Common myeloid progenitor, CD34-positive (primary cell): ENCODE measurements around the gene TSC22D3.
A peak's percentile ranks its signal among the peaks of the same experiment; 100 is the strongest.

Experiments used
- CTCF ChIA-PET: fragments of 350-600 bp; sonication (Branson Sonifier 250); formaldehyde crosslinking; loops from one replicate; lab custom pipeline; 2021; ENCODE audit warnings: antibody characterized with exemption; lab: Charles Lee
- POLR2A ChIA-PET: fragments of 350-600 bp; sonication (Branson Sonifier 250); formaldehyde crosslinking; loops from one replicate; lab custom pipeline; 2021; ENCODE audit warnings: antibody characterized with exemption; lab: Charles Lee
- DNase-seq, 3 donors: peaks; one replicate each; pipeline versions ENCODE4 v3.0.0 to v3.0.0-alpha.2; 2013
- H3K27ac ChIP-seq, 2 experiments: 1 replicate in 1 of 2; 2 replicates in 1 of 2; pipeline ENCODE4 v1.7.0; 2013; ENCODE audit warnings: inconsistent platforms in 2 of 2, low read length in 2 of 2, mild to moderate bottlenecking in 2 of 2, low read depth in 1 of 2, moderate library complexity in 1 of 2; ENCODE audit not compliant: severe bottlenecking in 2 of 2, insufficient read depth in 1 of 2, poor library complexity in 1 of 2
- H3K27me3 ChIP-seq, 5 experiments: replicated peaks in 2 of 5; 1 replicate in 3 of 5; 2 replicates in 2 of 5; pipeline versions ENCODE4 v1.6.1 to v1.7.0; 2013; ENCODE audit warnings: low read length in 4 of 5, mild to moderate bottlenecking in 2 of 5, moderate library complexity in 2 of 5, inconsistent platforms in 1 of 5; ENCODE audit not compliant: insufficient read depth in 5 of 5, control insufficient read depth in 4 of 5
- H3K36me3 ChIP-seq, 4 experiments: 1 replicate in 2 of 4; 2 replicates in 2 of 4; pipeline versions ENCODE4 v1.6.1 to v1.7.0; 2013; ENCODE audit warnings: low read length in 3 of 4, control low read depth in 1 of 4, mild to moderate bottlenecking in 1 of 4; ENCODE audit not compliant: control insufficient read depth in 4 of 4, insufficient read depth in 4 of 4
- H3K4me1 ChIP-seq, 4 experiments: 1 replicate in 3 of 4; 2 replicates in 1 of 4; pipeline versions ENCODE4 v1.6.1 to v1.7.1; 2013; ENCODE audit warnings: low read length in 3 of 4, mild to moderate bottlenecking in 3 of 4, control low read depth in 1 of 4, inconsistent platforms in 1 of 4, moderate library complexity in 1 of 4; ENCODE audit not compliant: control insufficient read depth in 4 of 4, insufficient read depth in 4 of 4; ENCODE audit errors: control extremely low read depth in 1 of 4
- H3K4me3 ChIP-seq, 7 experiments: 1 replicate in 4 of 7; 2 replicates in 3 of 7; pipeline versions ENCODE4 v1.5.1 to v1.7.0; 2013; ENCODE audit warnings: mild to moderate bottlenecking in 7 of 7, low read length in 6 of 7, moderate library complexity in 6 of 7, inconsistent platforms in 2 of 7, low read depth in 2 of 7, control low read depth in 1 of 7; ENCODE audit not compliant: insufficient read depth in 4 of 7, control insufficient read depth in 1 of 7; ENCODE audit errors: extremely low read depth in 1 of 7
- H3K9me3 ChIP-seq, 5 experiments: 1 replicate in 4 of 5; 2 replicates in 1 of 5; pipeline versions ENCODE4 v1.6.1 to v1.7.1; 2013; ENCODE audit warnings: low read length in 4 of 5, mild to moderate bottlenecking in 2 of 5, inconsistent platforms in 1 of 5, low read depth in 1 of 5, moderate library complexity in 1 of 5; ENCODE audit not compliant: control insufficient read depth in 4 of 5, insufficient read depth in 2 of 5; ENCODE audit errors: control extremely low read depth in 1 of 5
- WGBS: methylation state at CpG from one replicate; pipeline ENCODE4 v1.1.5; 2013; ENCODE audit not compliant: insufficient coverage; 5-methylcytosine and 5-hydroxymethylcytosine counted together

Gene TSC22D3

DNA sequence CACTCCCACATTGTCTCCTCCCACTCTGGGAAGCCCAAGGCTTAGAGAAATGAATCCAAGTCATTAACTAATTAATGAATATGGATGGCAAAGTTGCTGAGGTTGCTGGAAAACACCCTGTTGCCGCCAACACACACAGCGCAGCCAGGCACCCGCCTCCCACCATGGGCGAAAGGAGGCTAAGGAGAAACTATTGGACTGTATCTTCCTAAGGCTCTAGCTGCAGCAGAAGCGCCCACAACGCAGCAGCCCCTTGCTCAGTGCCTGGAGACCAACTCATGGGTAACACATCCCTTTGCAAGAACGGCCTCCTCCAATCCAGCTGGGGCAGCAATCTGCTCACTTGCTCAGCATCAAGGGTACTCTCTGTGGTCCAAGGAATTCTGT is 34.2 kb downstream of the TSC22D3 start:
- 28% methylated on average over 7 of the region's 7 CpGs for WGBS
- ChIA-PET CTCF (interaction anchor here (1.0 to 2.4 kb wide), 5 partner anchors 19 to 83 kb away, joined by 3 to 6 read pairs (median 6); partner anchors contain the start of gene NCBP2L), POLR2A (interaction anchor here (0.7 to 1.0 kb wide), 3 partner anchors 26 to 95 kb away, joined by 3 read pairs; no protein-coding TSS in a partner anchor)
- DNase-seq = no peak
- peaks cover 0 to 26% (median 23%) of the 10 kb centered on the region in 4 experiments for H3K4me1 ChIP-seq
- H3K4me3 ChIP-seq = peak overlapping the region in 2 of 7 experiments; percentile 16 to 19
- H3K9me3 ChIP-seq = no peaks in the 10 kb centered on the region
- peak overlapping the region in 1 of 2 experiments; percentile 74 for H3K27ac ChIP-seq
- H3K36me3 ChIP-seq = no peaks in the 10 kb centered on the region
- no peaks in the 10 kb centered on the region for H3K27me3 ChIP-seq

GRCh38 chrX:107739541-107739940 is 36.0 kb downstream of the TSC22D3 start:
- WGBS = 96% methylated on average over 2 of the region's 3 CpGs
- ChIA-PET POLR2A (no interaction called here), CTCF (interaction anchor here (1.0 to 2.4 kb wide), 4 partner anchors 8 to 27 kb away, joined by 3 to 6 read pairs (median 4); no protein-coding TSS in a partner anchor)
- H3K27ac ChIP-seq = no peak overlapping the region
- H3K4me1 ChIP-seq = peaks cover 0 to 26% (median 23%) of the 10 kb centered on the region in 4 experiments
- no peaks in the 10 kb centered on the region for H3K36me3 ChIP-seq
- no peak overlapping the region for H3K4me3 ChIP-seq
- no peaks in the 10 kb centered on the region for H3K9me3 ChIP-seq
- no peak for DNase-seq
- H3K27me3 ChIP-seq = no peaks in the 10 kb centered on the region

DNA sequence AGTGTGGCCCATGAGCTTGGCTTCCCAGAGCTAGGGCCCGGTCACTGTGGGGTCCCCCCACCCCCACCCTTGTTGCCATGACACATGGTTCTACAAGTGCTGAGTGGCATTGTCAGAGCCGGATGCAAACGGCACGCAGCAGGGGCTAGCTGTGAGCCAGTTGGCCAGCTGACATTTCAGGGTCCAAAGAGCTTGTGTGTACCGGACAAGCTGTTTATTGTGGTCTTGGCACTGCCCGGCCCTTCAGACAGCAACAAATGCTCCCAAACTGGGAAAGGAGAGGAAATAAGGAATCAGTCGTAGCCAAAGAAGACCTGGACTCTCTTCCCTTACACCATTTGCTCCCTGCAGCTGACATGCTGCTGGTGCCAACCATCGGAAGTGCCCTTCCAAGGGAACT is 36.8 kb downstream of the TSC22D3 start:
- no peak for DNase-seq
- Histone ChIP-seq H3K36me3 (no peaks in the 10 kb centered on the region), H3K4me3 (no peak overlapping the region), H3K4me1 (peaks cover 0 to 26% (median 23%) of the 10 kb centered on the region in 4 experiments), H3K9me3 (no peaks in the 10 kb centered on the region), H3K27me3 (no peaks in the 10 kb centered on the region), H3K27ac (no peak overlapping the region)
- WGBS = 93% methylated on average over 8 of the region's 8 CpGs
- ChIA-PET POLR2A (no interaction called here), CTCF (interaction anchor here (1.0 to 1.3 kb wide), 3 partner anchors 12 to 26 kb away, joined by 3 to 4 read pairs (median 3); no protein-coding TSS in a partner anchor)

DNA sequence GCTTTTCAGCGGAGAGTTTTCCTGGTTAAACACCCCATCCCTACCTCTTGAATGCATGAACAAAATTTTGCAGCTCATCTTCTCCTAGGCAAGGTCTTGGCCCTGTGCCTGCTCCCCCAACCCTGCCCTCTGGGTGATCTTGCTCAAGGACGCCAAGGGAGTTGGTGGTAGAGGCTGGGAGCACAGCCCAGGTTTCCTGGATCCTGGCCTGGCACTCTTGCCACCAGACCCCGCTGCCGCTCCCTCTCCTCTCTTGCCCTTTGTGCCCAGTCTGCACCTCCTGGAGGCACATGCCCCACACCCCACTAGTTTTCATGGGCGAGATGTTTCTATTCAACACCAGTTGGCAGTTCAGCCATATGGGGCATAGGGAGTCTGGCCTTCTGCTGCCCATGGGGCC is 37.3 kb downstream of the TSC22D3 start:
- H3K27ac ChIP-seq = no peak overlapping the region
- H3K9me3 ChIP-seq = no peaks in the 10 kb centered on the region
- DNase-seq = no peak
- ChIA-PET CTCF (interaction anchor here (1.0 to 1.5 kb wide), 4 partner anchors 12 to 39 kb away, joined by 3 to 4 read pairs (median 4); partner anchors contain the start of gene NCBP2L), POLR2A (no interaction called here)
- H3K27me3 ChIP-seq = no peaks in the 10 kb centered on the region
- 61% methylated on average over 3 of the region's 5 CpGs for WGBS
- H3K36me3 ChIP-seq = no peaks in the 10 kb centered on the region
- H3K4me3 ChIP-seq = no peak overlapping the region
- peaks cover 0 to 26% (median 22%) of the 10 kb centered on the region in 4 experiments for H3K4me1 ChIP-seq

- ChIA-PET POLR2A (no interaction called here), CTCF (interaction anchor here (1.2 to 1.8 kb wide), 5 partner anchors 10 to 40 kb away, joined by 3 to 6 read pairs (median 4); partner anchors contain the start of genes NCBP2L and TSC22D3)
- no peaks in the 10 kb centered on the region for H3K9me3 ChIP-seq
- no peak for DNase-seq
- H3K27ac ChIP-seq = no peak overlapping the region
- H3K4me1 ChIP-seq = peaks cover 0 to 20% (median 14%) of the 10 kb centered on the region in 4 experiments
- WGBS = 69% methylated on average over 7 of the region's 8 CpGs
- H3K4me3 ChIP-seq = no peak overlapping the region
- no peaks in the 10 kb centered on the region for H3K27me3 ChIP-seq
- H3K36me3 ChIP-seq = no peaks in the 10 kb centered on the region
Observed at GRCh38 chrX:107736781-107737531, 38.6 kb downstream of the TSC22D3 start.

DNA sequence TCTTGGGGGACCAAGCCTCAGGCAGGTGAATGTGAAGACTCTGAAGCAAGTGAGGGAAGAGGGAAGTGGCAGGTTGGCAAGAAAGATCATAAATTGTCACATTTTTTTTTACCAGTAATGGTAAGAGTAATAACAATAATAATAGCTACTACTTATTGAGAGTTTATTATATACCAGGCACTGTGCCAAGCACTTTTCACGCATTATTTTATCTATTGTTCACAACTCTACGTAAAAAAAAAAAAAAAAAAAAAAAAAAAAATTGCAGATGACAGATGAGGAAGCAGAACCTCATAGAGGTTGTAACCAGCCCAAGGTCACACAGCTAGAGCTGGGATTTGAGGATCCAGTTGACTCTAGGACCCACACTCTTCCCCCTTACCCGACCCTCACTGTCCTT is 40.9 kb downstream of the TSC22D3 start:
- no peak for DNase-seq
- CTCF ChIA-PET = no interaction called here
- H3K9me3 ChIP-seq = no peaks in the 10 kb centered on the region
- H3K27ac ChIP-seq = no peak overlapping the region
- H3K4me3 ChIP-seq = no peak overlapping the region
- POLR2A ChIA-PET = no interaction called here
- peaks cover 0 to 11% (median 7%) of the 10 kb centered on the region in 4 experiments for H3K4me1 ChIP-seq
- H3K36me3 ChIP-seq = no peaks in the 10 kb centered on the region
- H3K27me3 ChIP-seq = peaks cover 0 to 4% (median 0%) of the 10 kb centered on the region in 5 experiments
- no CpG with 5 or more reads among the region's 3 CpGs for WGBS

DNA sequence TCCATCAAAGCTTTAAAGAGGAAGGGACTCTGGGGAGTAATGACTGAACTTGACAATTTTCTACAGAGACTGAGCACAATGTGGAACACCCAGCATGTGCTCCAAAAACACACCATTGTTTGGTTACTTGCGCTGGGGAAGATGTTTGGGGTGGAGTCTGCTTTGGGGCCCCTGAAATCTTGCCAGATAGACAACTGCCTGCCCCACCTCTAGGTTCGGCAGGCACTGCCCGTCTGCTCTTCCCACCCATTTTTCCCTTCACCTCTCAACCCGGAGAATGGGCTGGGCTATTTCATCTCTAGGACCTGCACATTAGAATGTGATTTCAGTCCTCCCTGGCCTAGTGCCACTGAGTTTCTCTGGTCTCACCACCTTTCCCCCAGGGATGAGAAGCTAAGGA is 41.9 kb downstream of the TSC22D3 start:
- no peak overlapping the region for H3K27ac ChIP-seq
- no peak for DNase-seq
- no peaks in the 10 kb centered on the region for H3K36me3 ChIP-seq
- WGBS = 92% methylated on average over 4 of the region's 4 CpGs
- H3K4me3 ChIP-seq = no peak overlapping the region
- peaks cover 0 to 7% (median 0%) of the 10 kb centered on the region in 5 experiments for H3K27me3 ChIP-seq
- no peaks in the 10 kb centered on the region for H3K9me3 ChIP-seq
- CTCF ChIA-PET = interaction anchor here (0.8 to 1.1 kb wide), 2 partner anchors 11 to 43 kb away, joined by 3 read pairs; partner anchors contain the start of gene NCBP2L
- peaks cover 0 to 11% (median 7%) of the 10 kb centered on the region in 4 experiments for H3K4me1 ChIP-seq
- POLR2A ChIA-PET = no interaction called here
